Fibroblast of lung (primary cell): ENCODE data around the gene C19orf67.

ENCODE experiments used
- EZH2 ChIP-seq: IDR thresholded peaks from 2 replicates; pipeline ENCODE4 v1.5.1; 2012; ENCODE audit warnings: low read length, control low read depth, mild to moderate bottlenecking; ENCODE audit errors: missing control alignments
- TF ChIP-seq, protein P1 (sequence below), 2 donors: IDR thresholded peaks in 1 of 2; conservative IDR thresholded peaks in 1 of 2; 1 replicate in 1 of 2; 2 replicates in 1 of 2; pipeline ENCODE4 v1.5.1; 2011 to 2012; ENCODE audit warnings: low read length in 2 of 2, control low read depth in 1 of 2, inconsistent platforms in 1 of 2, low read depth in 1 of 2, mild to moderate bottlenecking in 1 of 2

DNA sequence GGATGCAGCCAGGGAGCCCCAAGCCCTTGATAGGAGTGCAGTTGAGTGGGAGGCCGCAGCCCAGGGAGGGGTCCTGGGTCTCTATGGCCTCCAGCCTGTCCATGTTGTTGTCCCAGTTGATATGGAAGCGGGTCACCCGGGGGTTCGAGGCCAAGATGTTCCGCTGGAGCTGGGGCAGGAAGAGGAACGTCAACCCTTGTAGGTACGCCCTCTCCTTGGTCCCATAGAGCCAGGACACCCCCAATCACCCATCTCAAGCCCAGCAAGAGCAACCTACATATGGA lies 34.9 kb upstream of the C19orf67 start:
- TF ChIP-seq, protein P1, sequence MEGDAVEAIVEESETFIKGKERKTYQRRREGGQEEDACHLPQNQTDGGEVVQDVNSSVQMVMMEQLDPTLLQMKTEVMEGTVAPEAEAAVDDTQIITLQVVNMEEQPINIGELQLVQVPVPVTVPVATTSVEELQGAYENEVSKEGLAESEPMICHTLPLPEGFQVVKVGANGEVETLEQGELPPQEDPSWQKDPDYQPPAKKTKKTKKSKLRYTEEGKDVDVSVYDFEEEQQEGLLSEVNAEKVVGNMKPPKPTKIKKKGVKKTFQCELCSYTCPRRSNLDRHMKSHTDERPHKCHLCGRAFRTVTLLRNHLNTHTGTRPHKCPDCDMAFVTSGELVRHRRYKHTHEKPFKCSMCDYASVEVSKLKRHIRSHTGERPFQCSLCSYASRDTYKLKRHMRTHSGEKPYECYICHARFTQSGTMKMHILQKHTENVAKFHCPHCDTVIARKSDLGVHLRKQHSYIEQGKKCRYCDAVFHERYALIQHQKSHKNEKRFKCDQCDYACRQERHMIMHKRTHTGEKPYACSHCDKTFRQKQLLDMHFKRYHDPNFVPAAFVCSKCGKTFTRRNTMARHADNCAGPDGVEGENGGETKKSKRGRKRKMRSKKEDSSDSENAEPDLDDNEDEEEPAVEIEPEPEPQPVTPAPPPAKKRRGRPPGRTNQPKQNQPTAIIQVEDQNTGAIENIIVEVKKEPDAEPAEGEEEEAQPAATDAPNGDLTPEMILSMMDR (conservative IDR thresholded peaks at IDR 0.05 in 1 of 2, IDR thresholded peaks at IDR 0.05 in 1 of 2; ENCODE audit: low read depth in 1 of 2, low read length in 2 of 2): no peak
- TF ChIP-seq EZH2: no peak
